ENCODE results near the gene STAMBPL1.
"Not testable (repeated sequence)": the region's sequence is repeated elsewhere in the genome, so short reads cannot be mapped to it uniquely, and the experiment has no call there.

The STAMBPL1 gene

GRCh38 chr10:88857831-88858230 lies 22.2 kb upstream of the STAMBPL1 start:
- DNase-seq (ENCODE audit: low read depth, low spot score): no peak

GRCh38 chr10:88858491-88858890 lies 21.6 kb upstream of the STAMBPL1 start:
- no peak for DNase-seq (ENCODE audit: low read depth, low spot score)

- no peak for DNase-seq (ENCODE audit: low read depth, low spot score)
Observed at GRCh38 chr10:88861036-88861435, 19.0 kb upstream of the STAMBPL1 start.

- no peak for DNase-seq (ENCODE audit: low read depth, low spot score)
Observed at GRCh38 chr10:88865281-88865876, 14.7 kb upstream of the STAMBPL1 start.

GRCh38 chr10:88866454-88866853 lies 13.6 kb upstream of the STAMBPL1 start:
- DNase-seq (ENCODE audit: low read depth, low spot score): no peak

- no peak for DNase-seq (ENCODE audit: low read depth, low spot score)
Observed at GRCh38 chr10:88870089-88870488, 10.0 kb upstream of the STAMBPL1 start.

GRCh38 chr10:88873757-88874156 lies 6.3 kb upstream of the STAMBPL1 start:
- DNase-seq (ENCODE audit: low read depth, low spot score): no peak

- DNase-seq (ENCODE audit: low read depth, low spot score): no peak
Observed at GRCh38 chr10:88874281-88874680, 5.8 kb upstream of the STAMBPL1 start.

- no peak for DNase-seq (ENCODE audit: low read depth, low spot score)
Observed at GRCh38 chr10:88875081-88875480, 5.0 kb upstream of the STAMBPL1 start.

GRCh38 chr10:88877298-88877697 lies 2.7 kb upstream of the STAMBPL1 start:
- DNase-seq (ENCODE audit: low read depth, low spot score): no peak

- no peak for DNase-seq (ENCODE audit: low read depth, low spot score)
Observed at GRCh38 chr10:88880282-88881076, 434 bp downstream of the STAMBPL1 start.

- no peak for DNase-seq (ENCODE audit: low read depth, low spot score)
Observed at GRCh38 chr10:88881320-88881719, 1.3 kb downstream of the STAMBPL1 start.

GRCh38 chr10:88881922-88882645 lies 2.0 kb downstream of the STAMBPL1 start:
- DNase-seq (ENCODE audit: low read depth, low spot score): no peak

GRCh38 chr10:88882646-88883447 lies 2.8 kb downstream of the STAMBPL1 start:
- not testable (repeated sequence) for DNase-seq (ENCODE audit: low read depth, low spot score)

GRCh38 chr10:88883448-88883809 lies 3.4 kb downstream of the STAMBPL1 start:
- DNase-seq (ENCODE audit: low read depth, low spot score): no peak

GRCh38 chr10:88886557-88886956 lies 6.5 kb downstream of the STAMBPL1 start:
- DNase-seq (ENCODE audit: low read depth, low spot score): no peak

- DNase-seq (ENCODE audit: low read depth, low spot score): no peak
Observed at GRCh38 chr10:88888810-88889445, 8.9 kb downstream of the STAMBPL1 start.

GRCh38 chr10:88889559-88890337 lies 9.7 kb downstream of the STAMBPL1 start:
- DNase-seq (ENCODE audit: low read depth, low spot score): no peak

GRCh38 chr10:88890681-88891381 lies 10.8 kb downstream of the STAMBPL1 start:
- DNase-seq (ENCODE audit: low read depth, low spot score): no peak
